GM23338 (cell line): ENCODE measurements around the gene DAPL1.

Source experiments
- CREB1 ChIP-seq: fragments of 250-450 bp; sonication (Bioruptor Pico); IDR thresholded peaks from 2 replicates; pipeline ENCODE4 v1.5.0; 2020; ENCODE audit warnings: low read depth, mild to moderate bottlenecking, moderate library complexity
- EZH2 ChIP-seq: fragments of 200-600 bp; sonication (generic); IDR thresholded peaks from one replicate; pipeline ENCODE4 v1.8.0; 2017; ENCODE audit warnings: antibody characterized with exemption, mild to moderate bottlenecking, low read depth; ENCODE audit not compliant: unreplicated experiment
- EZH2phosphoT487 ChIP-seq: fragments of 200-600 bp; sonication (generic); IDR thresholded peaks from one replicate; pipeline ENCODE4 v1.8.1; 2018; ENCODE audit warnings: antibody characterized with exemption; ENCODE audit not compliant: unreplicated experiment
- POLR2AphosphoS5 ChIP-seq: IDR thresholded peaks from 2 replicates; pipeline ENCODE4 v1.6.1; 2016; ENCODE audit warnings: antibody characterized with exemption, low read depth
- STAT1 ChIP-seq: IDR thresholded peaks from one replicate; pipeline ENCODE4 v1.6.1; 2016; ENCODE audit warnings: antibody characterized with exemption; ENCODE audit not compliant: unreplicated experiment
- ZNF114 ChIP-seq: fragments of 250-450 bp; sonication (Bioruptor Pico); IDR thresholded peaks from 2 replicates; pipeline ENCODE4 v1.5.0; 2020; ENCODE audit warnings: mild to moderate bottlenecking, moderate library complexity
- TF ChIP-seq, protein P1 (sequence below), 2 experiments: fragments of 200-600 bp in 1 of 2; sonication (generic) in 1 of 2; conservative IDR thresholded peaks; 2 replicates each; pipeline versions ENCODE4 v1.5.1 to v1.6.1; 2016 to 2017; ENCODE audit warnings: antibody characterized with exemption in 2 of 2, low read depth in 2 of 2, mild to moderate bottlenecking in 2 of 2, moderate library complexity in 1 of 2
- TF ChIP-seq, protein P2 (sequence below): IDR thresholded peaks from one replicate; pipeline ENCODE4 v1.6.1; 2018; ENCODE audit warnings: antibody characterized with exemption; ENCODE audit not compliant: unreplicated experiment

DNA sequence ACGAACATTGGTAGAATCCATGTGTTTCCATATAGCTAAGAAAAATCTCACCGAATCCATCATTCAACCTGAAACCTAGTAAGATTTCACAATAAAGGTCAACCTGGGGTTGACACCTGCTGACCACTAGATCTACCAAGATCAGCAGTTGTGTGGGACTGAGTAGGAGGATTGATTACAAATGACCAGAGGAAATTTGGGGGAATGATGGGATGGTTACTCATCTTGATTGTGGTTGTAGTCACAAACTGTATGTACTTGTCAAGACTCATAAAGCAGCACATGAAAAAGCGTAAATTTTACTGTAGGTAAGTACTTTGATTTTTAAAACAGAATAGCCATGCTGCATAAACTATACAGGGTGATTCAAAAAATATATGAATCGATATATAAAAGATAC is 14.7 kb downstream of the DAPL1 start:
- TF ChIP-seq, protein P1, sequence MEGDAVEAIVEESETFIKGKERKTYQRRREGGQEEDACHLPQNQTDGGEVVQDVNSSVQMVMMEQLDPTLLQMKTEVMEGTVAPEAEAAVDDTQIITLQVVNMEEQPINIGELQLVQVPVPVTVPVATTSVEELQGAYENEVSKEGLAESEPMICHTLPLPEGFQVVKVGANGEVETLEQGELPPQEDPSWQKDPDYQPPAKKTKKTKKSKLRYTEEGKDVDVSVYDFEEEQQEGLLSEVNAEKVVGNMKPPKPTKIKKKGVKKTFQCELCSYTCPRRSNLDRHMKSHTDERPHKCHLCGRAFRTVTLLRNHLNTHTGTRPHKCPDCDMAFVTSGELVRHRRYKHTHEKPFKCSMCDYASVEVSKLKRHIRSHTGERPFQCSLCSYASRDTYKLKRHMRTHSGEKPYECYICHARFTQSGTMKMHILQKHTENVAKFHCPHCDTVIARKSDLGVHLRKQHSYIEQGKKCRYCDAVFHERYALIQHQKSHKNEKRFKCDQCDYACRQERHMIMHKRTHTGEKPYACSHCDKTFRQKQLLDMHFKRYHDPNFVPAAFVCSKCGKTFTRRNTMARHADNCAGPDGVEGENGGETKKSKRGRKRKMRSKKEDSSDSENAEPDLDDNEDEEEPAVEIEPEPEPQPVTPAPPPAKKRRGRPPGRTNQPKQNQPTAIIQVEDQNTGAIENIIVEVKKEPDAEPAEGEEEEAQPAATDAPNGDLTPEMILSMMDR (conservative IDR thresholded peaks at IDR 0.05; ENCODE audit: low read depth in 2 of 2): no peak
- no peak for TF ChIP-seq POLR2AphosphoS5
- TF ChIP-seq, protein P2, sequence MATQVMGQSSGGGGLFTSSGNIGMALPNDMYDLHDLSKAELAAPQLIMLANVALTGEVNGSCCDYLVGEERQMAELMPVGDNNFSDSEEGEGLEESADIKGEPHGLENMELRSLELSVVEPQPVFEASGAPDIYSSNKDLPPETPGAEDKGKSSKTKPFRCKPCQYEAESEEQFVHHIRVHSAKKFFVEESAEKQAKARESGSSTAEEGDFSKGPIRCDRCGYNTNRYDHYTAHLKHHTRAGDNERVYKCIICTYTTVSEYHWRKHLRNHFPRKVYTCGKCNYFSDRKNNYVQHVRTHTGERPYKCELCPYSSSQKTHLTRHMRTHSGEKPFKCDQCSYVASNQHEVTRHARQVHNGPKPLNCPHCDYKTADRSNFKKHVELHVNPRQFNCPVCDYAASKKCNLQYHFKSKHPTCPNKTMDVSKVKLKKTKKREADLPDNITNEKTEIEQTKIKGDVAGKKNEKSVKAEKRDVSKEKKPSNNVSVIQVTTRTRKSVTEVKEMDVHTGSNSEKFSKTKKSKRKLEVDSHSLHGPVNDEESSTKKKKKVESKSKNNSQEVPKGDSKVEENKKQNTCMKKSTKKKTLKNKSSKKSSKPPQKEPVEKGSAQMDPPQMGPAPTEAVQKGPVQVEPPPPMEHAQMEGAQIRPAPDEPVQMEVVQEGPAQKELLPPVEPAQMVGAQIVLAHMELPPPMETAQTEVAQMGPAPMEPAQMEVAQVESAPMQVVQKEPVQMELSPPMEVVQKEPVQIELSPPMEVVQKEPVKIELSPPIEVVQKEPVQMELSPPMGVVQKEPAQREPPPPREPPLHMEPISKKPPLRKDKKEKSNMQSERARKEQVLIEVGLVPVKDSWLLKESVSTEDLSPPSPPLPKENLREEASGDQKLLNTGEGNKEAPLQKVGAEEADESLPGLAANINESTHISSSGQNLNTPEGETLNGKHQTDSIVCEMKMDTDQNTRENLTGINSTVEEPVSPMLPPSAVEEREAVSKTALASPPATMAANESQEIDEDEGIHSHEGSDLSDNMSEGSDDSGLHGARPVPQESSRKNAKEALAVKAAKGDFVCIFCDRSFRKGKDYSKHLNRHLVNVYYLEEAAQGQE: no peak
- no peak for TF ChIP-seq STAT1
- TF ChIP-seq EZH2: no peak
- no peak for TF ChIP-seq CREB1 (CRISPR knock-in tag)
- TF ChIP-seq EZH2phosphoT487: no peak
- no peak for TF ChIP-seq ZNF114 (CRISPR knock-in tag)
